ENCODE data around the gene IFRD2. TPM values are rescaled to one million over a fixed set of nuclear protein-coding genes. Genes with fewer than 3 reads are reported as not detected.

Gene IFRD2
- total and polyA plus RNA-seq, 2 experiments from 2014 or later, result 80.8 to 91.5 TPM

DNA sequence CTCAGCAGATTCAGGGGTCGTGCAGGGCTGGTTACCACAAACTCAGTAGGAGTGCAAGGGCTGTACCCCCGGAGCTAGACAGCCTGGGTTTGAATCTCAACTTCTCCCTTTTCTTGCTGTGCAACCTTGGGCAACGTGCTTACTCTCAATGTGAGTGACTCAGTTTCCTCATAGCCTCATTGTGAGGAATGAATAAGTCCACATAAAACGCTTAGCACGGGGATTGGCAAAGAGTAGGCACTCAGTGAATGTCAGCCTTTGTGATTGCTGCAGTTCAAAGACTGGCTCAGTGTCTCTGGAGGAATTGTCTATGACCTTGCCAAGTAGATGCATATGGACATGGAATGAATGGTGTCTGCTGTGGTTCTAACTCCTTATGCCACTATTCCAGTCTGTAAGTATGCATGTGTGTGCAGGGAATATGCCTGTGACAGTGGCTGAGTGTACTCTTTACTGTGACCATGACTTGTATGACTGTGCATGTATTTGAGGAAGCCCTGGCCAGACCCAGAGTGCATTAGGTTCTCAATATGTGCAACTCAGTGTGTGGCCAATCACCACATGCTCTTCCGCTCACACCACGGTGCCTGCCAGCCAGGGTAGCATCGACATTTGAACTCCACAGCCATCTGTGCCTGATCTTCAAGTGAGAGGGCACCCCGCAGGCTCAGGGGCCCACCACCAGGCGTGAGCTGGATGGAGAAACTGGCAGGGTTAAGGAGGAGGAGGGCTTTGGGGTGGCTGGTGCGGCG lies 7.9 kb upstream of the IFRD2 start (continued):
- TF ChIP-seq, protein P1, sequence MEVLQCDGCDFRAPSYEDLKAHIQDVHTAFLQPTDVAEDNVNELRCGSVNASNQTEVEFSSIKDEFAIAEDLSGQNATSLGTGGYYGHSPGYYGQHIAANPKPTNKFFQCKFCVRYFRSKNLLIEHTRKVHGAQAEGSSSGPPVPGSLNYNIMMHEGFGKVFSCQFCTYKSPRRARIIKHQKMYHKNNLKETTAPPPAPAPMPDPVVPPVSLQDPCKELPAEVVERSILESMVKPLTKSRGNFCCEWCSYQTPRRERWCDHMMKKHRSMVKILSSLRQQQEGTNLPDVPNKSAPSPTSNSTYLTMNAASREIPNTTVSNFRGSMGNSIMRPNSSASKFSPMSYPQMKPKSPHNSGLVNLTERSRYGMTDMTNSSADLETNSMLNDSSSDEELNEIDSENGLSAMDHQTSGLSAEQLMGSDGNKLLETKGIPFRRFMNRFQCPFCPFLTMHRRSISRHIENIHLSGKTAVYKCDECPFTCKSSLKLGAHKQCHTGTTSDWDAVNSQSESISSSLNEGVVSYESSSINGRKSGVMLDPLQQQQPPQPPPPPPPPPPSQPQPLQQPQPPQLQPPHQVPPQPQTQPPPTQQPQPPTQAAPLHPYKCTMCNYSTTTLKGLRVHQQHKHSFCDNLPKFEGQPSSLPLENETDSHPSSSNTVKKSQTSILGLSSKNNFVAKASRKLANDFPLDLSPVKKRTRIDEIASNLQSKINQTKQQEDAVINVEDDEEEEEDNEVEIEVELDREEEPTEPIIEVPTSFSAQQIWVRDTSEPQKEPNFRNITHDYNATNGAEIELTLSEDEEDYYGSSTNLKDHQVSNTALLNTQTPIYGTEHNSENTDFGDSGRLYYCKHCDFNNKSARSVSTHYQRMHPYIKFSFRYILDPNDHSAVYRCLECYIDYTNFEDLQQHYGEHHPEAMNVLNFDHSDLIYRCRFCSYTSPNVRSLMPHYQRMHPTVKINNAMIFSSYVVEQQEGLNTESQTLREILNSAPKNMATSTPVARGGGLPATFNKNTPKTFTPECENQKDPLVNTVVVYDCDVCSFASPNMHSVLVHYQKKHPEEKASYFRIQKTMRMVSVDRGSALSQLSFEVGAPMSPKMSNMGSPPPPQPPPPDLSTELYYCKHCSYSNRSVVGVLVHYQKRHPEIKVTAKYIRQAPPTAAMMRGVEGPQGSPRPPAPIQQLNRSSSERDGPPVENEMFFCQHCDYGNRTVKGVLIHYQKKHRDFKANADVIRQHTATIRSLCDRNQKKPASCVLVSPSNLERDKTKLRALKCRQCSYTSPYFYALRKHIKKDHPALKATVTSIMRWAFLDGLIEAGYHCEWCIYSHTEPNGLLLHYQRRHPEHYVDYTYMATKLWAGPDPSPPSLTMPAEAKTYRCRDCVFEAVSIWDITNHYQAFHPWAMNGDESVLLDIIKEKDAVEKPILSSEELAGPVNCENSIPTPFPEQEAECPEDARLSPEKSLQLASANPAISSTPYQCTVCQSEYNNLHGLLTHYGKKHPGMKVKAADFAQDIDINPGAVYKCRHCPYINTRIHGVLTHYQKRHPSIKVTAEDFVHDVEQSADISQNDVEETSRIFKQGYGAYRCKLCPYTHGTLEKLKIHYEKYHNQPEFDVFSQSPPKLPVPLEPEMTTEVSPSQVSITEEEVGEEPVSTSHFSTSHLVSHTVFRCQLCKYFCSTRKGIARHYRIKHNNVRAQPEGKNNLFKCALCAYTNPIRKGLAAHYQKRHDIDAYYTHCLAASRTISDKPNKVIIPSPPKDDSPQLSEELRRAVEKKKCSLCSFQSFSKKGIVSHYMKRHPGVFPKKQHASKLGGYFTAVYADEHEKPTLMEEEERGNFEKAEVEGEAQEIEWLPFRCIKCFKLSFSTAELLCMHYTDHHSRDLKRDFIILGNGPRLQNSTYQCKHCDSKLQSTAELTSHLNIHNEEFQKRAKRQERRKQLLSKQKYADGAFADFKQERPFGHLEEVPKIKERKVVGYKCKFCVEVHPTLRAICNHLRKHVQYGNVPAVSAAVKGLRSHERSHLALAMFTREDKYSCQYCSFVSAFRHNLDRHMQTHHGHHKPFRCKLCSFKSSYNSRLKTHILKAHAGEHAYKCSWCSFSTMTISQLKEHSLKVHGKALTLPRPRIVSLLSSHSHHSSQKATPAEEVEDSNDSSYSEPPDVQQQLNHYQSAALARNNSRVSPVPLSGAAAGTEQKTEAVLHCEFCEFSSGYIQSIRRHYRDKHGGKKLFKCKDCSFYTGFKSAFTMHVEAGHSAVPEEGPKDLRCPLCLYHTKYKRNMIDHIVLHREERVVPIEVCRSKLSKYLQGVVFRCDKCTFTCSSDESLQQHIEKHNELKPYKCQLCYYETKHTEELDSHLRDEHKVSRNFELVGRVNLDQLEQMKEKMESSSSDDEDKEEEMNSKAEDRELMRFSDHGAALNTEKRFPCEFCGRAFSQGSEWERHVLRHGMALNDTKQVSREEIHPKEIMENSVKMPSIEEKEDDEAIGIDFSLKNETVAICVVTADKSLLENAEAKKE (CRISPR knock-in tag; IDR thresholded peaks at IDR 0.05), result no peak
- TF ChIP-seq POLR2AphosphoS5 (IDR thresholded peaks at IDR 0.05; ENCODE audit: low read depth) (no peak), EZH2 (IDR thresholded peaks at IDR 0.05; ENCODE audit: low read depth, unreplicated experiment) (no peak), JUNB (IDR thresholded peaks at IDR 0.05; ENCODE audit: unreplicated experiment) (no peak)
- TF ChIP-seq, protein P2, sequence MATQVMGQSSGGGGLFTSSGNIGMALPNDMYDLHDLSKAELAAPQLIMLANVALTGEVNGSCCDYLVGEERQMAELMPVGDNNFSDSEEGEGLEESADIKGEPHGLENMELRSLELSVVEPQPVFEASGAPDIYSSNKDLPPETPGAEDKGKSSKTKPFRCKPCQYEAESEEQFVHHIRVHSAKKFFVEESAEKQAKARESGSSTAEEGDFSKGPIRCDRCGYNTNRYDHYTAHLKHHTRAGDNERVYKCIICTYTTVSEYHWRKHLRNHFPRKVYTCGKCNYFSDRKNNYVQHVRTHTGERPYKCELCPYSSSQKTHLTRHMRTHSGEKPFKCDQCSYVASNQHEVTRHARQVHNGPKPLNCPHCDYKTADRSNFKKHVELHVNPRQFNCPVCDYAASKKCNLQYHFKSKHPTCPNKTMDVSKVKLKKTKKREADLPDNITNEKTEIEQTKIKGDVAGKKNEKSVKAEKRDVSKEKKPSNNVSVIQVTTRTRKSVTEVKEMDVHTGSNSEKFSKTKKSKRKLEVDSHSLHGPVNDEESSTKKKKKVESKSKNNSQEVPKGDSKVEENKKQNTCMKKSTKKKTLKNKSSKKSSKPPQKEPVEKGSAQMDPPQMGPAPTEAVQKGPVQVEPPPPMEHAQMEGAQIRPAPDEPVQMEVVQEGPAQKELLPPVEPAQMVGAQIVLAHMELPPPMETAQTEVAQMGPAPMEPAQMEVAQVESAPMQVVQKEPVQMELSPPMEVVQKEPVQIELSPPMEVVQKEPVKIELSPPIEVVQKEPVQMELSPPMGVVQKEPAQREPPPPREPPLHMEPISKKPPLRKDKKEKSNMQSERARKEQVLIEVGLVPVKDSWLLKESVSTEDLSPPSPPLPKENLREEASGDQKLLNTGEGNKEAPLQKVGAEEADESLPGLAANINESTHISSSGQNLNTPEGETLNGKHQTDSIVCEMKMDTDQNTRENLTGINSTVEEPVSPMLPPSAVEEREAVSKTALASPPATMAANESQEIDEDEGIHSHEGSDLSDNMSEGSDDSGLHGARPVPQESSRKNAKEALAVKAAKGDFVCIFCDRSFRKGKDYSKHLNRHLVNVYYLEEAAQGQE (IDR thresholded peaks at IDR 0.05; ENCODE audit: unreplicated experiment), result no peak

All from GM23338 (cell line).